ENCODE measurements around the gene POU3F3. TPM values are rescaled to one million over a fixed set of nuclear protein-coding genes. Genes with fewer than 3 reads are reported as not detected.

Gene POU3F3
- total RNA-seq, 4 donors from 2014 or later, result 0.17 to 1.7 (median 0.82) TPM

DNA sequence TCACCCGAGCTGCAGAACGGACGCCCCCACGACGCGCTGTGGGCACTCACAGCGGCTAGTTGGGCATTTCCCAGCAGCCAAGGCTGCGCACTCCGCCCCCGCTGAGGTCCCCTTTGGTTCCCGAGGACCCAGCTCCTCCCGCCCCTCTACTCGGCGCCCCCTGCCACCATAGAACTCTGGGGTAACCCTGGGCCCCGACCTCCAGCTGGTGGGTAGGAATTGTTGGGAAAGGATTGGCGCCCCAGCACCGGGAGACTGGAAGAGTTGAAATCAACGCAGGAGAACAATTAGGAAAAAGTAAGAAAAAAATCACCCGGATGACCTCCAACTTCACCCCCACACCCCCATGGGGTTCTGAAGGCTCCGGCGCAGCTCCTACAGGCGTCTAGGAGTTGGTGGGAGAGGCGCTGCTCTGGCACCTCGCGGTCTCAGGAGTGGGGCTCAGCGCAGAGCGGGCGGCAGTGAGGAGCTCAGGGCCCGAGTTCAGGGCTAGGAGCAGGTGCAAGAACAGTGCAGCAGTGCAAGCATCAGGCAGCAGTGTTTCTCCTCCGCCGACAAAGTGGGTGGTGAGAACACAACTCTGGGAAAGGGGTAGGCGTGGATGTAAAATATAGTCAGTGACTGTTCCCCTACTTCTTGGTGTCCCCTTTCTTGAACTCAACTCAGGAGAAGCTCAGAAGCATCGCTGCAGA lies 14.0 kb downstream of the POU3F3 start:
- no peak for TF ChIP-seq CTCF (IDR thresholded peaks at IDR 0.05; ENCODE audit: low read depth)

GRCh38 chr2:104868505-104868866 lies 14.6 kb downstream of the POU3F3 start:
- TF ChIP-seq CTCF (IDR thresholded peaks at IDR 0.05; ENCODE audit: low read depth), result no peak

- no peak for TF ChIP-seq CTCF (IDR thresholded peaks at IDR 0.05; ENCODE audit: low read depth)
Observed at GRCh38 chr2:104870100-104870975, 16.4 kb downstream of the POU3F3 start.

DNA sequence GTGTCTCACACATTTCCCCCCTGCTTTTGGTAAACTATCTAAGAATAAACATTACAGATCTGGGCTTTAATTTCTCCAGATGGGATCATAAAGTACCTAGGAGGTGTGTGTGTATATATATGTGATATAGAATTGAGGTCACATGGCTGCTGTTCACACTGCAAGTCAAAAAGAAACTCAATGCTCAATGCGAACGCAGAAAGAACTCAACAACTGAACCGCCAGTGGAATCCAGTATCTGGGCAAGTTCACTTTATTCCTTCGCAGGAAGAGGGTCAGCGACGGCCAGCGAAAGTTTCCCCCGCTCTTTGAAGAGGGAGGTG lies 17.7 kb downstream of the POU3F3 start:
- no peak for TF ChIP-seq CTCF (IDR thresholded peaks at IDR 0.05; ENCODE audit: low read depth)

DNA sequence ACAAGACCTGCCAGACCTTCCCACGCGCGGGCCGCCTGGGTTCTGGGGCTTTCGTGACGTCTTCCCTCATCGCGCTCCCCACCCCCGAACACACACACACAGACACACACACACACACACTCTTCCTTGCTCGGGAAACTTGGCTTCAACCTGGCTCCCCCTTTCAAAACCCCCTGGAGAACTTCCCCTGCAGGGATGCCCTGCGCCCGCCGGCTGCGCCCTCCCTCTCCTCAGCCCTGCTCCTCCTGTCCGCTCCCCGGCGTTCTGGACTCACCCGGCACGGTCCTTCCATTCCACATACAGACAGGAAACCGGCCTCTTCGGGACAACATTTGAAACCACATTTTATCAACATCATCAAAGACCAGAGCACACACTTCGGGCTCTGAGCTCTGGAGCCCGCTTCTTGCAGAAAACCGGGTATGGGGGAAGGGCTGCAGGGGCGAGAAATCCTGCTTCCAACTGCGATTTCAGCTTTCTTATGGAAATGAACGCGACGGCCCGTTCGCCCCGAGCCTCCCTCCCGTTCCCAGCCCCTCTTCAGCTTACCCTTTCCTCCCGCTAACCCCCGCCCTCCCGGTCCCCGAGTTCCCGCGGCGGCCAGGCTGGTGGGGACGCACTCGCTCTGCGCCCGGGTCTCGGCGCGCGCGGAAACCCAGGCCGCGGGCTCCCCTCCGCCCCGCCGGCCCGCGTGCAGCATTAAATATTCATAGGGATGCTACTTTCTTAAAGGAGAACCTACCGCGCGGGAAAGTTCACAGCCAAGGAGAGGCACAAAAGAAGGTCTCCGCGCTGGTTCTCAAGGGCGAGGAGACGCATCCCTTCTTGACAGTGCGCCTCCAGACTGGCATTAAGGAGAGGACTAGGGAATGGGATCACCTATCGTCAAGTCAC lies 18.3 kb downstream of the POU3F3 start:
- TF ChIP-seq CTCF (IDR thresholded peaks at IDR 0.05; ENCODE audit: low read depth), result no peak

- TF ChIP-seq CTCF (IDR thresholded peaks at IDR 0.05; ENCODE audit: low read depth), result no peak
Observed at GRCh38 chr2:104872866-104873688, 19.2 kb downstream of the POU3F3 start.
